K562 (cell line): ENCODE results near the gene PTAFR. TPM values are rescaled to one million over a fixed set of nuclear protein-coding genes. Genes with fewer than 3 reads are reported as not detected.
A peak's percentile ranks its signal among the peaks of the same experiment; 100 is the strongest.

ENCODE experiments used
- CBX2 ChIP-seq: fragments of 200-600 bp; sonication (generic); IDR thresholded peaks from one replicate; pipeline ENCODE4 v1.6.1; 2012; ENCODE audit warnings: mild to moderate bottlenecking, low read length, inconsistent platforms; ENCODE audit not compliant: insufficient read depth, poor library complexity, severe bottlenecking
- CEBPB ChIP-seq: fragments of 450-650 bp; IDR thresholded peaks from 2 replicates; pipeline ENCODE4 v1.6.1; 2016; ENCODE audit warnings: missing genetic modification characterization, missing compliant biosample characterization
- CREBBP ChIP-seq: IDR thresholded peaks from one replicate; pipeline ENCODE4 v1.6.1; 2012; ENCODE audit warnings: low read depth, mild to moderate bottlenecking, control low read depth, inconsistent platforms, low read length
- CTBP1 ChIP-seq: fragments of 450-650 bp; IDR thresholded peaks from 2 replicates; pipeline ENCODE4 v1.6.1; 2016; ENCODE audit warnings: borderline replicate concordance
- ELF2 ChIP-seq: fragments of 250-450 bp; sonication (Bioruptor Pico); IDR thresholded peaks from 2 replicates; pipeline ENCODE4 v1.5.0; 2021; ENCODE audit warnings: mild to moderate bottlenecking
- ETV5 ChIP-seq: sonication (generic); formaldehyde crosslinking; IDR thresholded peaks from 2 replicates; pipeline ENCODE4 v1.4.0; 2020; ENCODE audit warnings: low read depth, mild to moderate bottlenecking, missing genetic modification reagents
- HCFC1 ChIP-seq: IDR thresholded peaks from 2 replicates; pipeline ENCODE4 v1.6.1; 2012; ENCODE audit warnings: low read depth, low read length, improper control_type of control experiment
- HMBOX1 ChIP-seq: sonication (generic); IDR thresholded peaks from 2 replicates; pipeline ENCODE4 v1.6.1; 2016
- MIER1 ChIP-seq: fragments of 450-650 bp; IDR thresholded peaks from 2 replicates; pipeline ENCODE4 v1.6.1; 2016; ENCODE audit warnings: antibody characterized with exemption, mild to moderate bottlenecking, low read depth
- MXD1 ChIP-seq: fragments of 250-450 bp; sonication (Bioruptor Pico); IDR thresholded peaks from 2 replicates; pipeline ENCODE4 v1.8.0; 2021; ENCODE audit warnings: borderline replicate concordance, mild to moderate bottlenecking, moderate library complexity; ENCODE audit not compliant: poor library complexity, severe bottlenecking
- NEUROD1 ChIP-seq: fragments of 150-350 bp; IDR thresholded peaks from 2 replicates; pipeline ENCODE4 v1.6.1; 2014; ENCODE audit warnings: borderline replicate concordance, low read length, low read depth; ENCODE audit not compliant: partially characterized antibody
- NFATC3 ChIP-seq: fragments of 450-650 bp; IDR thresholded peaks from 2 replicates; pipeline ENCODE4 v1.6.1; 2017; ENCODE audit warnings: mild to moderate bottlenecking
- NFYB ChIP-seq: IDR thresholded peaks from 2 replicates; pipeline ENCODE4 v1.6.1; 2011; ENCODE audit warnings: mild to moderate bottlenecking, moderate library complexity; ENCODE audit not compliant: insufficient read length; ENCODE audit errors: extremely low read depth
- NR2C1 ChIP-seq, 2 experiments: fragments of 450-650 bp; IDR thresholded peaks; 2 replicates each; pipeline ENCODE4 v1.6.1; 2017; ENCODE audit warnings: mild to moderate bottlenecking in 2 of 2, antibody characterized with exemption in 1 of 2, inconsistent platforms in 1 of 2, missing compliant biosample characterization in 1 of 2, missing genetic modification characterization in 1 of 2
- POLR2G ChIP-seq: fragments of 200-400 bp; formaldehyde crosslinking; IDR thresholded peaks from 2 replicates; pipeline ENCODE4 v1.6.1; 2017; ENCODE audit warnings: low read depth, mild to moderate bottlenecking, antibody characterized with exemption, low read length, moderate library complexity
- PREB ChIP-seq: sonication (generic); formaldehyde crosslinking; IDR thresholded peaks from 2 replicates; pipeline ENCODE4 v1.8.1; 2023; ENCODE audit warnings: mild to moderate bottlenecking, missing genetic modification reagents
- RBBP5 ChIP-seq: fragments of 200-600 bp; sonication (generic); IDR thresholded peaks from 2 replicates; pipeline ENCODE4 v1.6.1; 2012; ENCODE audit warnings: borderline replicate concordance, mild to moderate bottlenecking, low read length, control low read depth, inconsistent platforms; ENCODE audit not compliant: insufficient read depth, poor library complexity, severe bottlenecking
- TCFL5 ChIP-seq: fragments of 250-450 bp; sonication (Bioruptor Pico); conservative IDR thresholded peaks from 2 replicates; pipeline ENCODE4 v1.6.1; 2021; ENCODE audit warnings: mild to moderate bottlenecking, moderate library complexity, matching md5 sums
- TEAD4 ChIP-seq, 2 experiments: sonication (generic) in 1 of 2; formaldehyde crosslinking in 1 of 2; IDR thresholded peaks; 2 replicates each; pipeline versions ENCODE4 v1.6.1 to v1.8.0; 2012 to 2022; ENCODE audit warnings: borderline replicate concordance in 1 of 2, inconsistent platforms in 1 of 2, low read length in 1 of 2, mild to moderate bottlenecking in 1 of 2, missing genetic modification reagents in 1 of 2
- TFE3 ChIP-seq: fragments of 450-650 bp; formaldehyde crosslinking; IDR thresholded peaks from 2 replicates; pipeline ENCODE4 v1.4.0; 2020; ENCODE audit warnings: mild to moderate bottlenecking, mixed read lengths
- VEZF1 ChIP-seq: fragments of 200-800 bp; sonication (Bioruptor generic); IDR thresholded peaks from 2 replicates; pipeline ENCODE4 v1.6.1; 2017; ENCODE audit warnings: missing genetic modification characterization, missing compliant biosample characterization
- ZNF316 ChIP-seq: fragments of 450-650 bp; IDR thresholded peaks from 2 replicates; pipeline ENCODE4 v1.6.1; 2016
- ZNF764 ChIP-seq: fragments of 250-450 bp; sonication (Bioruptor Pico); IDR thresholded peaks from 2 replicates; pipeline ENCODE4 v1.4.0; 2020; ENCODE audit warnings: low read depth, mild to moderate bottlenecking, moderate library complexity
- ZNF785 ChIP-seq: fragments of 250-450 bp; sonication (Bioruptor Pico); IDR thresholded peaks from 2 replicates; pipeline ENCODE4 v1.4.0; 2020; ENCODE audit warnings: mild to moderate bottlenecking
- polyA plus RNA-seq, 8 experiments: library from polyadenylated mRNA; depleted of rRNA in 4 of 8; stranded (reverse) in 5 of 8; unstranded in 3 of 8; fragments of >200 nt; fragmentation: Nextera tagmentation in 2 of 8; fragmentation: Illumina TruSeq in 1 of 8; extraction: Ambion mirVana in 2 of 8; extraction: Trizol in 1 of 8; gene quantifications; 2 replicates each; pipeline versions ENCODE4 v1.2.1 to v1.2.3, GENCODE V29; 2011 to 2014; ENCODE audit warnings: inconsistent platforms in 1 of 8, missing spikeins in 1 of 8
- total RNA-seq, 7 experiments: library from RNA; depleted of rRNA in 6 of 7; stranded (reverse); fragments of >200 nt in 6 of 7; fragmentation: Illumina TruSeq in 2 of 7; extraction: Trizol in 2 of 7; gene quantifications; 2 replicates each; pipeline versions ENCODE4 v1.2.1 to v1.2.3, GENCODE V29; 2011 to 2021; ENCODE audit warnings: low replicate concordance in 1 of 7

PTAFR gene
- total and polyA plus RNA-seq, 9 of the 15 experiments (the other 6 are each of a cell fraction or from before 2014, with no cell fraction given) = 0.15 to 0.55 (median 0.40) TPM; not detected in 1

- TF ChIP-seq ZNF764 (CRISPR knock-in tag) (no peak), NR2C1 (IDR thresholded peaks at IDR 0.05) (no peak), NR2C1 (tag; IDR thresholded peaks at IDR 0.05) (no peak), TEAD4 (IDR thresholded peaks at IDR 0.05; ENCODE audit: low read length) (no peak), TEAD4 (CRISPR knock-in tag; IDR thresholded peaks at IDR 0.05; ENCODE audit: borderline replicate concordance) (no peak), HCFC1 (no peak), ETV5 (no peak), VEZF1 (CRISPR knock-in tag) (no peak), POLR2G (no peak), CREBBP (no peak), HMBOX1 (no peak), ZNF785 (CRISPR knock-in tag) (no peak), MXD1 (CRISPR knock-in tag) (no peak), TFE3 (no peak), ELF2 (no peak), CTBP1 (no peak), RBBP5 (no peak), TCFL5 (CRISPR knock-in tag) (no peak), NEUROD1 (no peak), CEBPB (tag) (no peak), NFYB (no peak), MIER1 (no peak), ZNF316 (peak; percentile 97), PREB (no peak), CBX2 (no peak), NFATC3 (no peak)
Observed at GRCh38 chr1:28213315-28213714, 36.8 kb upstream of the PTAFR start (continued).
